ENCODE data around the gene ABHD17B.
"Not testable (repeated sequence)": the region's sequence is repeated elsewhere in the genome, so short reads cannot be mapped to it uniquely, and the experiment has no call there.

ABHD17B gene

GRCh38 chr9:71911061-71911907, at the start of gene ABHD17B, which contains the start of gene C9orf85:
TSS of gene ABHD17B (minus strand) at chr9:71911193. CDS start at chr9:71875080, 36,113 bp downstream.
TSS of gene C9orf85 (plus strand) at chr9:71911639. CDS start at chr9:71911735, 96 bp downstream.
- Histone ChIP-seq H3K4me1 (ENCODE audit: control insufficient read depth, insufficient read depth, low read length) (no peaks in the 10 kb centered on the region), H3K9me3 (ENCODE audit: control insufficient read depth, insufficient read depth, low read length) (no peaks in the 10 kb centered on the region), H3K9ac (ENCODE audit: low read depth, low read length) (peak within 1 kb of the TSS; percentile 93), H3K4me3 (ENCODE audit: low read depth, low read length) (peak within 1 kb of the TSS; percentile 93), H3K27me3 (ENCODE audit: control insufficient read depth, insufficient read depth, low read length) (no peaks in the 10 kb centered on the region), H3K36me3 (ENCODE audit: control insufficient read depth, insufficient read depth, low read length) (peaks cover 3% of the 10 kb centered on the region)

- H3K4me3 ChIP-seq (ENCODE audit: low read depth, low read length) = no peak overlapping the region
- H3K9ac ChIP-seq (ENCODE audit: low read depth, low read length) = no peak overlapping the region
- H3K36me3 ChIP-seq (ENCODE audit: control insufficient read depth, insufficient read depth, low read length) = no peaks in the 10 kb centered on the region
- no peaks in the 10 kb centered on the region for H3K27me3 ChIP-seq (ENCODE audit: control insufficient read depth, insufficient read depth, low read length)
- no peaks in the 10 kb centered on the region for H3K9me3 ChIP-seq (ENCODE audit: control insufficient read depth, insufficient read depth, low read length)
- H3K4me1 ChIP-seq (ENCODE audit: control insufficient read depth, insufficient read depth, low read length) = peaks cover 23% of the 10 kb centered on the region
These were observed 44.4 kb upstream of the ABHD17B start for GRCh38 chr9:71955300-71955915.

- not testable (repeated sequence) for H3K9me3 ChIP-seq (ENCODE audit: control insufficient read depth, insufficient read depth, low read length); H3K36me3 ChIP-seq (ENCODE audit: control insufficient read depth, insufficient read depth, low read length); H3K27me3 ChIP-seq (ENCODE audit: control insufficient read depth, insufficient read depth, low read length); H3K9ac ChIP-seq (ENCODE audit: low read depth, low read length); H3K4me3 ChIP-seq (ENCODE audit: low read depth, low read length)
- peaks cover 23% of the 10 kb centered on the region for H3K4me1 ChIP-seq (ENCODE audit: control insufficient read depth, insufficient read depth, low read length)
These were observed 43.7 kb upstream of the ABHD17B start for GRCh38 chr9:71954652-71955051.

- peaks cover 14% of the 10 kb centered on the region for H3K4me1 ChIP-seq (ENCODE audit: control insufficient read depth, insufficient read depth, low read length)
These were observed 33.9 kb upstream of the ABHD17B start for GRCh38 chr9:71944754-71945375.

GRCh38 chr9:71941998-71942567, 31.1 kb upstream of the ABHD17B start:
- H3K4me1 ChIP-seq (ENCODE audit: control insufficient read depth, insufficient read depth, low read length) = peaks cover 14% of the 10 kb centered on the region
- H3K36me3 ChIP-seq (ENCODE audit: control insufficient read depth, insufficient read depth, low read length) = no peaks in the 10 kb centered on the region
- no peaks in the 10 kb centered on the region for H3K9me3 ChIP-seq (ENCODE audit: control insufficient read depth, insufficient read depth, low read length)
- H3K27me3 ChIP-seq (ENCODE audit: control insufficient read depth, insufficient read depth, low read length) = no peaks in the 10 kb centered on the region
- H3K4me3 ChIP-seq (ENCODE audit: low read depth, low read length) = no peak overlapping the region
- no peak overlapping the region for H3K9ac ChIP-seq (ENCODE audit: low read depth, low read length)

More at GRCh38 chr9:71944754-71945375, 33.9 kb upstream of the ABHD17B start:
- H3K27me3 ChIP-seq (ENCODE audit: control insufficient read depth, insufficient read depth, low read length) = no peaks in the 10 kb centered on the region
- no peaks in the 10 kb centered on the region for H3K9me3 ChIP-seq (ENCODE audit: control insufficient read depth, insufficient read depth, low read length)
- no peak overlapping the region for H3K4me3 ChIP-seq (ENCODE audit: low read depth, low read length)
- no peak overlapping the region for H3K9ac ChIP-seq (ENCODE audit: low read depth, low read length)
- no peaks in the 10 kb centered on the region for H3K36me3 ChIP-seq (ENCODE audit: control insufficient read depth, insufficient read depth, low read length)

- Histone ChIP-seq H3K36me3 (ENCODE audit: control insufficient read depth, insufficient read depth, low read length) (no peaks in the 10 kb centered on the region), H3K9me3 (ENCODE audit: control insufficient read depth, insufficient read depth, low read length) (no peaks in the 10 kb centered on the region), H3K27me3 (ENCODE audit: control insufficient read depth, insufficient read depth, low read length) (no peaks in the 10 kb centered on the region), H3K9ac (ENCODE audit: low read depth, low read length) (no peak overlapping the region), H3K4me1 (ENCODE audit: control insufficient read depth, insufficient read depth, low read length) (peaks cover 16% of the 10 kb centered on the region), H3K4me3 (ENCODE audit: low read depth, low read length) (no peak overlapping the region)
These were observed 30.1 kb upstream of the ABHD17B start for GRCh38 chr9:71941060-71941568.

- Histone ChIP-seq H3K9ac (ENCODE audit: low read depth, low read length) (no peak overlapping the region), H3K36me3 (ENCODE audit: control insufficient read depth, insufficient read depth, low read length) (no peaks in the 10 kb centered on the region), H3K4me1 (ENCODE audit: control insufficient read depth, insufficient read depth, low read length) (peaks cover 7% of the 10 kb centered on the region), H3K27me3 (ENCODE audit: control insufficient read depth, insufficient read depth, low read length) (no peaks in the 10 kb centered on the region), H3K9me3 (ENCODE audit: control insufficient read depth, insufficient read depth, low read length) (no peaks in the 10 kb centered on the region), H3K4me3 (ENCODE audit: low read depth, low read length) (no peak overlapping the region)
These were observed 26.9 kb upstream of the ABHD17B start for GRCh38 chr9:71937898-71938297.

GRCh38 chr9:71937070-71937625, 26.2 kb upstream of the ABHD17B start:
- H3K36me3 ChIP-seq (ENCODE audit: control insufficient read depth, insufficient read depth, low read length) = no peaks in the 10 kb centered on the region
- H3K27me3 ChIP-seq (ENCODE audit: control insufficient read depth, insufficient read depth, low read length) = no peaks in the 10 kb centered on the region
- H3K9me3 ChIP-seq (ENCODE audit: control insufficient read depth, insufficient read depth, low read length) = no peaks in the 10 kb centered on the region
- H3K4me1 ChIP-seq (ENCODE audit: control insufficient read depth, insufficient read depth, low read length) = peaks cover 9% of the 10 kb centered on the region
- no peak overlapping the region for H3K4me3 ChIP-seq (ENCODE audit: low read depth, low read length)
- H3K9ac ChIP-seq (ENCODE audit: low read depth, low read length) = no peak overlapping the region

- no peak overlapping the region for H3K9ac ChIP-seq (ENCODE audit: low read depth, low read length)
- no peaks in the 10 kb centered on the region for H3K27me3 ChIP-seq (ENCODE audit: control insufficient read depth, insufficient read depth, low read length)
- H3K9me3 ChIP-seq (ENCODE audit: control insufficient read depth, insufficient read depth, low read length) = no peaks in the 10 kb centered on the region
- H3K4me3 ChIP-seq (ENCODE audit: low read depth, low read length) = no peak overlapping the region
- H3K4me1 ChIP-seq (ENCODE audit: control insufficient read depth, insufficient read depth, low read length) = peaks cover 9% of the 10 kb centered on the region
- H3K36me3 ChIP-seq (ENCODE audit: control insufficient read depth, insufficient read depth, low read length) = no peaks in the 10 kb centered on the region
These were observed 25.1 kb upstream of the ABHD17B start for GRCh38 chr9:71936066-71936465.

GRCh38 chr9:71931166-71931565, 20.2 kb upstream of the ABHD17B start:
- H3K36me3 ChIP-seq (ENCODE audit: control insufficient read depth, insufficient read depth, low read length) = no peaks in the 10 kb centered on the region
- H3K9me3 ChIP-seq (ENCODE audit: control insufficient read depth, insufficient read depth, low read length) = no peaks in the 10 kb centered on the region
- H3K4me1 ChIP-seq (ENCODE audit: control insufficient read depth, insufficient read depth, low read length) = peaks cover 18% of the 10 kb centered on the region
- H3K4me3 ChIP-seq (ENCODE audit: low read depth, low read length) = no peak overlapping the region
- no peaks in the 10 kb centered on the region for H3K27me3 ChIP-seq (ENCODE audit: control insufficient read depth, insufficient read depth, low read length)
- no peak overlapping the region for H3K9ac ChIP-seq (ENCODE audit: low read depth, low read length)

- Histone ChIP-seq H3K27me3 (ENCODE audit: control insufficient read depth, insufficient read depth, low read length) (no peaks in the 10 kb centered on the region), H3K9ac (ENCODE audit: low read depth, low read length) (no peak overlapping the region), H3K4me1 (ENCODE audit: control insufficient read depth, insufficient read depth, low read length) (peaks cover 17% of the 10 kb centered on the region), H3K4me3 (ENCODE audit: low read depth, low read length) (no peak overlapping the region), H3K36me3 (ENCODE audit: control insufficient read depth, insufficient read depth, low read length) (no peaks in the 10 kb centered on the region), H3K9me3 (ENCODE audit: control insufficient read depth, insufficient read depth, low read length) (no peaks in the 10 kb centered on the region)
These were observed 18.9 kb upstream of the ABHD17B start for GRCh38 chr9:71929791-71930440.
